ENCODE results near the gene OMG.
"Not testable (repeated sequence)": the region's sequence is repeated elsewhere in the genome, so short reads cannot be mapped to it uniquely, and the experiment has no call there.

OMG gene

GRCh38 chr17:31297090-31297489, at the start of gene OMG:
TSS of gene OMG (minus strand) at chr17:31297239. CDS start at chr17:31296331, 908 bp downstream.
- DNase-seq (ENCODE audit: low read depth in 2 of 2), result no peak

- not testable (repeated sequence) for DNase-seq (ENCODE audit: low read depth in 2 of 2)
Observed at GRCh38 chr17:31345191-31345747, 48.2 kb upstream of the OMG start.

GRCh38 chr17:31339906-31340661, 43.0 kb upstream of the OMG start:
- DNase-seq (ENCODE audit: low read depth in 2 of 2), result no peak

- no peak for DNase-seq (ENCODE audit: low read depth in 2 of 2)
Observed at GRCh38 chr17:31329221-31329620, 32.2 kb upstream of the OMG start.

GRCh38 chr17:31328160-31328535, 31.1 kb upstream of the OMG start:
- DNase-seq (ENCODE audit: low read depth in 2 of 2), result no peak

- no peak for DNase-seq (ENCODE audit: low read depth in 2 of 2)
Observed at GRCh38 chr17:31327534-31328159, 30.6 kb upstream of the OMG start.

- DNase-seq (ENCODE audit: low read depth in 2 of 2), result no peak
Observed at GRCh38 chr17:31323551-31323950, 26.5 kb upstream of the OMG start.

- no peak for DNase-seq (ENCODE audit: low read depth in 2 of 2)
Observed at GRCh38 chr17:31321966-31322365, 24.9 kb upstream of the OMG start.

GRCh38 chr17:31321481-31321880, 24.4 kb upstream of the OMG start, which contains the start of gene EVI2A:
TSS of gene EVI2A (minus strand) at chr17:31321622. CDS start at chr17:31319013, 2,609 bp downstream.
- peak; percentile 46 to 79 for DNase-seq (ENCODE audit: low read depth in 2 of 2)

GRCh38 chr17:31320791-31321190, 23.8 kb upstream of the OMG start:
- DNase-seq (ENCODE audit: low read depth in 2 of 2), result no peak

- DNase-seq (ENCODE audit: low read depth in 2 of 2), result no peak
Observed at GRCh38 chr17:31320241-31320640, 23.2 kb upstream of the OMG start.

- no peak for DNase-seq (ENCODE audit: low read depth in 2 of 2)
Observed at GRCh38 chr17:31318851-31319661, 22.0 kb upstream of the OMG start.

GRCh38 chr17:31318298-31318801, 21.3 kb upstream of the OMG start:
- DNase-seq (ENCODE audit: low read depth in 2 of 2), result no peak

GRCh38 chr17:31314782-31315100, 17.7 kb upstream of the OMG start:
- DNase-seq (ENCODE audit: low read depth in 2 of 2), result no peak

- no peak for DNase-seq (ENCODE audit: low read depth in 2 of 2)
Observed at GRCh38 chr17:31313982-31314781, 17.1 kb upstream of the OMG start, which contains the start of gene EVI2B. TSS of gene EVI2B (minus strand) at chr17:31314054. CDS start at chr17:31305609, 8,445 bp downstream.

GRCh38 chr17:31312223-31312622, 15.2 kb upstream of the OMG start:
- not testable (repeated sequence) for DNase-seq (ENCODE audit: low read depth in 2 of 2)

GRCh38 chr17:31311526-31311925, 14.5 kb upstream of the OMG start:
- no peak for DNase-seq (ENCODE audit: low read depth in 2 of 2)

GRCh38 chr17:31310886-31311285, 13.8 kb upstream of the OMG start:
- DNase-seq (ENCODE audit: low read depth in 2 of 2), result no peak

- DNase-seq (ENCODE audit: low read depth in 2 of 2), result peak in 1 of 2 donors; percentile 29
Observed at GRCh38 chr17:31310260-31310659, 13.2 kb upstream of the OMG start.

- DNase-seq (ENCODE audit: low read depth in 2 of 2), result no peak
Observed at GRCh38 chr17:31309556-31309955, 12.5 kb upstream of the OMG start.

Measured in stimulated activated CD8-positive, alpha-beta memory T cell treated with anti-CD3 and anti-CD28 coated beads, Interleukin-15, amount 100 ng/mL, for 4 hours (primary cell).